ENCODE results near the gene CHRD. TPM values are rescaled to one million over a fixed set of nuclear protein-coding genes. Genes with fewer than 3 reads are reported as not detected.
"Not testable (repeated sequence)": the region's sequence is repeated elsewhere in the genome, so short reads cannot be mapped to it uniquely, and the experiment has no call there.

Gene CHRD
- total RNA-seq, 6 experiments from 2014 or later: 0.09 to 0.31 (median 0.19) TPM; not detected in 2

- peaks cover 5% of the 10 kb centered on the region for H3K4me1 Mint-ChIP-seq (ENCODE audit: low read depth)
- peaks cover 16% of the 10 kb centered on the region for H3K27me3 Mint-ChIP-seq (ENCODE audit: insufficient read depth)
- no peak overlapping the region for H3K4me3 Mint-ChIP-seq
- no peak for TF ChIP-seq CTCF (IDR thresholded peaks at IDR 0.05)
- H3K36me3 Mint-ChIP-seq (ENCODE audit: low read depth): no peaks in the 10 kb centered on the region
- no peak for DNase-seq
- H3K9me3 Mint-ChIP-seq: no peaks in the 10 kb centered on the region
- no peak overlapping the region for H3K27ac Mint-ChIP-seq
Measured at GRCh38 chr3:184429786-184430185, 49.9 kb downstream of the CHRD start.

DNA sequence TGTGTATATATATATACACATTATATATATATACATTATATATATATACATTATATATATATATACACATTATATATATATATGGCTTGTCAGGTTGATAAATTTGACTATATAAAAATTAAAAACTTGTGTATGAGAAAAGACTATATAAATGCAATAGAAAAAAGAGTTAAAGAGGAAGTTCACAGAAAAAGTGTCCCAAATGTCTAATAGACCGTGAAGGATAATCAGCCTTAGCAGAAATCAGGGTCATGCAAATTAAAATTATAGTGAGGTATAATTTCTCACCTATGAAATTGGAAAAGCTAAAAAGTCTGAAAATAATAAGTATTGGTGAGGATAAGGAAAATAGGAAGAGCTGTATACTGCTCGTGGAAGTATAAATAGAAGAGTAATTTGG lies 51.1 kb downstream of the CHRD start:
- no peak overlapping the region for H3K4me3 Mint-ChIP-seq

DNA sequence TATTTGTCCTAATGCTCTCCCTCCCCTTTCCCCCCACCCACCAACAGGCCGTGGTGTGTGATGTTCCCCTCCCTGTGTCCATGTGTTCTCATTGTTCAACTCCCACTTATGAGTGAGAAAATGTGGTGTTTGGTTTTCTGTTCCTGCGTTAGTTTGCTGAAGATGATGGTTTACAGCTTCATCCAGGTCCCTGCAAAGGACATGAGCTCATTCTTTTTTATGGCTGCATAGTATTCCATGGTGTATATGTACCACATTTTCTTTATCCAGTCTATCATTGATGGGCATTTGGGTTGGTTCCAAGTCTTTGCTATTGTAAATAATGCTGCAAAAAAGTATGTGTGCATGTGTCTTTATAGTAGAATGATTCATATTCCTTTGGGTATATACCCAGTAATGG lies 53.3 kb downstream of the CHRD start:
- not testable (repeated sequence) for H3K4me1 Mint-ChIP-seq (ENCODE audit: low read depth); H3K36me3 Mint-ChIP-seq (ENCODE audit: low read depth); DNase-seq; H3K4me3 Mint-ChIP-seq; H3K9me3 Mint-ChIP-seq; H3K27ac Mint-ChIP-seq
- peaks cover 12% of the 10 kb centered on the region for H3K27me3 Mint-ChIP-seq (ENCODE audit: insufficient read depth)

More for the DNA sequence above, 51.1 kb downstream of the CHRD start:
- DNase-seq: no peak
- TF ChIP-seq CTCF (IDR thresholded peaks at IDR 0.05): no peak
- Mint-ChIP-seq H3K36me3 (ENCODE audit: low read depth) (no peaks in the 10 kb centered on the region), H3K4me1 (ENCODE audit: low read depth) (peaks cover 5% of the 10 kb centered on the region), H3K9me3 (no peaks in the 10 kb centered on the region), H3K27ac (no peak overlapping the region), H3K27me3 (ENCODE audit: insufficient read depth) (peaks cover 10% of the 10 kb centered on the region)

- H3K36me3 Mint-ChIP-seq (ENCODE audit: low read depth): no peaks in the 10 kb centered on the region
- no peak for TF ChIP-seq CTCF (IDR thresholded peaks at IDR 0.05)
- H3K27me3 Mint-ChIP-seq (ENCODE audit: insufficient read depth): peaks cover 22% of the 10 kb centered on the region
- no peak overlapping the region for H3K4me3 Mint-ChIP-seq
- no peaks in the 10 kb centered on the region for H3K9me3 Mint-ChIP-seq
- no peak overlapping the region for H3K27ac Mint-ChIP-seq
- no peak for DNase-seq
- peaks cover 5% of the 10 kb centered on the region; the same call in 1 of the 2 replicates for H3K4me1 Mint-ChIP-seq (ENCODE audit: low read depth)
Measured at GRCh38 chr3:184439096-184439495, 59.2 kb downstream of the CHRD start.

Other genes with a start within 250 kb of the CHRD start
- 10 to 100 TPM; 27.5 to 33.1 (median 31.4) TPM for gene EIF2B5, start 244.7 kb upstream of the CHRD start, total RNA-seq (2021; fragmentation: NEBNext Ultra II Directional; extraction: Animal tissue kit (Norgen Biotek cat#: 25700))
- gene DVL3, start 224.7 kb upstream of the CHRD start, total RNA-seq (2021; fragmentation: NEBNext Ultra II Directional; extraction: Animal tissue kit (Norgen Biotek cat#: 25700)): 10 to 100 TPM; 59.2 to 73.5 (median 64.9) TPM
- 100 to 1,000 TPM; 796 to 849 (median 832) TPM for gene AP2M1, start 205.2 kb upstream of the CHRD start, total RNA-seq (2021; fragmentation: NEBNext Ultra II Directional; extraction: Animal tissue kit (Norgen Biotek cat#: 25700))
- 10 to 100 TPM; 53.3 to 70.9 (median 63.4) TPM for gene ABCF3, start 193.9 kb upstream of the CHRD start, total RNA-seq (2021; fragmentation: NEBNext Ultra II Directional; extraction: Animal tissue kit (Norgen Biotek cat#: 25700))
- gene VWA5B2, start 150.5 kb upstream of the CHRD start, total RNA-seq (2021; fragmentation: NEBNext Ultra II Directional; extraction: Animal tissue kit (Norgen Biotek cat#: 25700)): not detected
- gene ALG3, start 131.1 kb upstream of the CHRD start, total RNA-seq (2021; fragmentation: NEBNext Ultra II Directional; extraction: Animal tissue kit (Norgen Biotek cat#: 25700)): 10 to 100 TPM; 60.0 to 75.3 (median 69.5) TPM
- gene EEF1AKMT4, start 130.4 kb upstream of the CHRD start, total RNA-seq (2021; fragmentation: NEBNext Ultra II Directional; extraction: Animal tissue kit (Norgen Biotek cat#: 25700)): 1 to 10 TPM; 3.3 to 4.8 (median 3.7) TPM
- 1 to 10 TPM; 2.7 to 6.0 (median 3.4) TPM for gene CAMK2N2, start 118.5 kb upstream of the CHRD start, total RNA-seq (2021; fragmentation: NEBNext Ultra II Directional; extraction: Animal tissue kit (Norgen Biotek cat#: 25700))
- not detected for gene ECE2, start 104.0 kb upstream of the CHRD start, total RNA-seq (2021; fragmentation: NEBNext Ultra II Directional; extraction: Animal tissue kit (Norgen Biotek cat#: 25700))
- 100 to 1,000 TPM; 620 to 777 (median 730) TPM for gene PSMD2, start 80.8 kb upstream of the CHRD start, total RNA-seq (2021; fragmentation: NEBNext Ultra II Directional; extraction: Animal tissue kit (Norgen Biotek cat#: 25700))
- gene EIF4G1, start 65.4 kb upstream of the CHRD start, total RNA-seq (2021; fragmentation: NEBNext Ultra II Directional; extraction: Animal tissue kit (Norgen Biotek cat#: 25700)): 100 to 1,000 TPM; 522 to 605 (median 559) TPM
- gene FAM131A, start 42.5 kb upstream of the CHRD start, total RNA-seq (2021; fragmentation: NEBNext Ultra II Directional; extraction: Animal tissue kit (Norgen Biotek cat#: 25700)): 10 to 100 TPM; 11.2 to 13.6 (median 11.9) TPM
- 1 to 10 TPM; 3.4 to 5.1 (median 4.2) TPM for gene CLCN2, start 18.4 kb upstream of the CHRD start, total RNA-seq (2021; fragmentation: NEBNext Ultra II Directional; extraction: Animal tissue kit (Norgen Biotek cat#: 25700))
- gene POLR2H, start 18.3 kb upstream of the CHRD start, total RNA-seq (2021; fragmentation: NEBNext Ultra II Directional; extraction: Animal tissue kit (Norgen Biotek cat#: 25700)): 10 to 100 TPM; 45.4 to 68.6 (median 50.1) TPM
- gene THPO, start 1.8 kb upstream of the CHRD start, total RNA-seq (2021; fragmentation: NEBNext Ultra II Directional; extraction: Animal tissue kit (Norgen Biotek cat#: 25700)): not detected
- gene EPHB3, start 181.7 kb downstream of the CHRD start, total RNA-seq (2021; fragmentation: NEBNext Ultra II Directional; extraction: Animal tissue kit (Norgen Biotek cat#: 25700)): 1 to 10 TPM; 3.0 to 6.6 (median 3.6) TPM